ENCODE measurements around the gene ANKRD33B.
"Not testable (repeated sequence)": the region's sequence is repeated elsewhere in the genome, so short reads cannot be mapped to it uniquely, and the experiment has no call there.

The ANKRD33B gene

DNA sequence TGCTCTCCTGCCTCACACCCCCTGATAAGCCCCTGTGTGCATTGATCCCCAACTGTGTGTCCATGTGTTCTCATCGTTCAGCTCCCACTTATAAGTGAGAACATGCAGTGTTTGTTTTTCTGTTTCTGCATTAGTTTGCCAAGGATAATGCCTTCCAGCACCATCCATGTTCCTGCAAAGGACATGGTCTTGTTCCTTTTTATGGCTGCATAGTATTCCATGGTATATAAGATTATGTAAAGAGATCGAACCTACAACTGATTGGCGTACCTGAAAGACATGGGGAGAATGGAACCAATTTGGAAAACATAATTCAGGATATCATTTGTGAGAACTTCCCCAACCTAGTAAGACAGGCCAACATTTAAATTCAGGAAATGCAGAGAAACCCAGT lies 32.4 kb downstream of the ANKRD33B start:
- DNase-seq, result no peak

DNA sequence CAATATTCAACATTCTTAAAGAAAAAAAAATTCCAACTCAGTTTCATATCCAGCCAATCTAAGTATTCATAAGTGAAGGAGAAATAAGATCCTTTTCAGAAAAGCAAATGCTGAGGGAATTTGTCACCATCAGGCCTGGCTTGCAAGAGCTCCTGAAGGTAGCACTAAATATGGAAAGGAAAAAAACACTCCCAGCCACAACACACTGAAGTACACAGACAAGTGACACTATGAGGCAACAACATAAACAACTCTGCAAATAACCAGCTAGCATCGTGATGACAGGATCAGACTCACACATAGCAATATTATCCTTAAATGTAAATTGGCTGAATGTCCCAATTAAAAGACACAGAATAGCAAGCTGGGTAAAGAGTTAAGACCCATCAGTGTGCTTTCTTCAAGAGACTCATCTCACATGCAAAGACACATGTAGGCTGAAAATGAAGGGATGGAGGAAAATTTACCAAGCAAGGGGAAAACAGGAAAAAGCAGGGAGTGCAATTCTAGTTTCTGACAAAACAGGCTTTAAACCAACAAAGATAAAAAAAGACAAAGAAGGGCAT lies 33.1 kb downstream of the ANKRD33B start:
- no peak for DNase-seq

DNA sequence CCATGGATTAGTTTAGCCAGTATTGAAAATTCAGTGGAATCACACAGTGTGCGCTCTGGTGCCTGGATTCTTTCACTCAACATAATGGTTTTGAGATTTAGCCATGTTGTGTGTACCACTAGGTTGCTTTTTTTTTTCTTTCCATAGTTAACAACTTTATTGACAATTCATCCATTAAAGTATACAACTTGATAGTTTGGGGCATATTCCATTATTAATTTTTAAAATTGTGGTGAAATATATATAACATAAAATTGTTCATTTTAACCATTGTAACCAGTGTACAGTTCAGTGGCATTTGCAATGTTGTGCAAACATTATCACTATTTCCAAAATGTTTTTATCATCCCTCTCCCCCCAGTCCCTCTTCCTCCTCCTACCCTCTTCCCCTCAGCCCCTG lies 35.2 kb downstream of the ANKRD33B start:
- DNase-seq, result no peak

DNA sequence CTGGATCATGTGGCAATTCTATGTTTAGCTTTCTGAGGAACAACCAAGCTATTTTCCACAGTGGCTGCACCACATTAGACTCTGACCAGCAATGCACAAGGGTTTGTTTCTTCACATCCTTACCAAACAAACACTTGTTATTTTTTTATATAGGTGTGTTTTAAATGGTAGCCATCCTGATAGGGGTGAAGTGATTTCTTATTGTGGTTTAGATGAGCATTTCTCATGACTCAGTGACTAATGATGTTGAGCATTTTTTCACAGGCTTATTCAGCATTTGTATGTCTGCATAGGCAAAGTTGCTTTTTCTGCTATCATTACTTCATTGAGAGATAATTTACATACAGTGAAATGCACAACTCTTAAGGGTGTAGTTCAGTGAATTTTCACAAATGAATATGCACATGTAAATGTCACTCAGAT lies 36.0 kb downstream of the ANKRD33B start:
- peak; percentile 75 for DNase-seq

DNA sequence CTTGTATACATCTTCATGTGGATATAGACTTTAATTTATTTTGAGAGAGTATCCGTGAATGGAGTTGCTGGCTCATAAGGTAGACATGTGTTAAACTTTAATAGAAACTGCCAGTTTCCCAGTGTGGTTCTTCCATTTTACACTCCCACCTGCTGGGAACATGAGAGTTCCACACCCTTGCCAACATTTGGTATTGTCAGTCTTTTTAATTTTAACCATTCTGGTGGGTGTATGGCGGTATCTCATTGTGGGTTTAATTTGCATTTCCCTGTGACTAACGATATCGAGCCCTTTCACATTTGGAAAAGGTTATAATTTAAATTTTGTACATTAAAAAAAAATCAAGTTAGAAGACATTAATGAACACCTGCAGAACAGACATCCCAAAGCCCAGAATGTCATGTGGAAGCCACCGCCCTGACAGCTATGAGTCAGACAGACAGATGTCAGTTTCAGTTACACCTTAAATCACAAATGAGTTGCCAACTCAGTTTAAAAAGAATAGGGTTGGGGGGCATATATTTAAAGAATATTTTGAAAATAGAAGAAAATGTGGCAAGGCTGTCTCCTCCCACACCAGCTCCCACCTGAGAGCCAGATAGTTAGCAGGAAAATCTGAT lies 36.9 kb downstream of the ANKRD33B start:
- DNase-seq, result no peak

DNA sequence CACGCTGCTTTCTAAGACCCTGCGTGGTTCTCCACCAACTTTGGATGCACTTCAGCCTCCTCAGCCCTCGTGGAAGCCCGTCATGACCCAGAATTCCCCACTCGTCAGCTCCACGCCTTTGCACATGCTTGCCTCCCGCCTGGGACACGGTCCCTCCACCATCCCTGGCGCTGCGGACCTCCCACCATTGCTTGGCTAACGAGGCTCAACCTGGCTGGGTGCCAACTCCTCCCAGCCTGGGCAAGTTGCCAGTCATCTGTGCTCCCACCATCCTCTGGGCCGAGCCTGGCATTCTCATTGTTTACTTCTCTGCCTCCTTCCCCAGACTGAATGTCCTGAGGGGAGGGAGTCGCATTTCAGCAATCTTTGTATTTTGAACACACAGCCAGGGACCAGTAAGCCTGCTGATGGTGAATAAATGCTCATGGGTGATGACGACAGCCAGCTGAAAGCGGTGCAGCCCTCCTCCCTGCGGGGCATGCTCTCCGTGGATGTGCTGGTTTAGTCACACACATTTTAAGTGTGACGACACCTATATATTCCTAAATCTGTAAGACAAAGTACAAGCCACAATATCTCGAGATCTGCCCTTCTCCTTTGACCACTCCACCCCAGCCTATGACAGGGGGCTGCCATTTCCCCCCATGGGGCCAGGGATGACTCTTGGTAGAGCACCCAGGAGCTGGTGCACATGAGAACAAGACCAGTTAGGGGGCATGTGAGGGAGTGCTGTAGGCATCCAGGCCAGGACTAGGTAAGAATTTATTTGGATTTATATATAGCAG lies 37.6 kb downstream of the ANKRD33B start:
- peak; percentile 96 for DNase-seq

DNA sequence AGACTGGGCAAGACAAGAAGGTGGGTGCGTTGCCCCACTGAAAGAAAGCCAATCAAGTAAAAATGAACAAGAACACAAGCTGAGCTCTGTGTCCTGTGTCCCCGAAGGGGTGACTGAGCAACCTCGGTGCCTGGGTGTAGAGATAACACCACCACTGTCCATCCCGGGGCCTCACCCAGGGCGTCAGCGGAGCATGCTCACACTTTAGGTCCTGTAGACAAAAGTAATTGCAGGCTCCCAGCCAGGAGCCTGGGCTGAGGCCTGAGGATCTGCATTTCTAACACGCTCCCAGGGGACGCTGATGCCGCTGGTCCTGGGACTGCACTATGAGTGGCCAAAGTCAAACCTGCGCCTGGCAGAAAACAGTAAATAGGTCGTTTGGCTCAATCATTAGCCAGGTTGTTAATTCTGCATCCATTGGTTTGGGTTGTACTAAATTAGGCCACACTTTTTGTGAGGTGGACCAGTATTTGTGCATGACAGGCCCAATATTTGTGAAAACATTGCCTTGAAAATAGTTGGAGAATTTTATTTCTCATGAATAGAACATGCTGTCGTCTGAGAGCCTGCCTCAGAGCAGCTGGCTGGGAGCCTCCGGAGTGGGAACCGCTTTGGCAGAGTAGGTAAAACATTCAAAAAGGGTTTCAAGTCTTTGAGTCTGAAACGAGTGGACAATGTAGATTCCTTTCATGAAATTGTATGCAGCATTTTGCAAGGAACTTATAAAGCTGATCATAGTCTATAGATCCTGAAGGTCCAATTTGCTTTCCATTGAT lies 38.3 kb downstream of the ANKRD33B start:
- no peak for DNase-seq

DNA sequence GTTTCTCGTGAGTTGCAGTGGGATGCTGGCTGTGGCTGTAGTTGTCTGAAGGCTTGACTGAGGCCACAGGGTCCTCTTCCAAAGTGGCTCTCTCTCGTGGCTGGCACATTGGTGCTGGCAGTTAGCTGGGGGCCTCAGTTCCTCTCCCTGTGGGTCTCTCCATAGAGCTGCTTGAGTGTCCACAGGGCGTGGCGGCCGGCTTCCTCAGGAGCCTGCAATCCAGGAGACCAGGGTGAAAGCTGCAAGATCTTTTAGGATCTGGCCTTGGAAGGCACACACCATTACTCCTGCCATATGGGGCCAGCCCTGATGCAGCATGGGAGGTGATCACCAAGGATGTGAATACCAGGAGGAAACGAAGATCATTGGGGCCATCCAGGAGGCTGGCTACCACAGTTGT lies 41.1 kb downstream of the ANKRD33B start:
- no peak for DNase-seq

DNA sequence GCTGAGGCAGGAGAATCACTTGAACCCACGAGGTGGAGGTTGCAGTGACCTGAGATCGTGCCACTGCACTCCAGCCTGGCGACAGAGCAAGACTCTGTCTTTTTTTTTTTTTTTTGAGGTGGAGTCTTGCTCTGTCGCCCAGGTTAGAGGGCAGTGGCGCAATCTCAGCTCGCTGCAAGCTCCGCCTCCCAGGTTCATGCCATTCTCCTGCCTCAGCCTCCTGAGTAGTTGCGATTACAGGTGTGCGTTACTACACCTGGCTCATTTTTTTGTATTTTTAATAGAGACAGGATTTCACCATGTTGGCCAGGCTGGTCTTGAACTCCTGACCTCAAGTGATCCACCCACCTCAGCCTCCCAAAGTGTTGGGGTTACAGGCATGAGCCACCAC lies 42.8 kb downstream of the ANKRD33B start:
- not testable (repeated sequence) for DNase-seq

DNA sequence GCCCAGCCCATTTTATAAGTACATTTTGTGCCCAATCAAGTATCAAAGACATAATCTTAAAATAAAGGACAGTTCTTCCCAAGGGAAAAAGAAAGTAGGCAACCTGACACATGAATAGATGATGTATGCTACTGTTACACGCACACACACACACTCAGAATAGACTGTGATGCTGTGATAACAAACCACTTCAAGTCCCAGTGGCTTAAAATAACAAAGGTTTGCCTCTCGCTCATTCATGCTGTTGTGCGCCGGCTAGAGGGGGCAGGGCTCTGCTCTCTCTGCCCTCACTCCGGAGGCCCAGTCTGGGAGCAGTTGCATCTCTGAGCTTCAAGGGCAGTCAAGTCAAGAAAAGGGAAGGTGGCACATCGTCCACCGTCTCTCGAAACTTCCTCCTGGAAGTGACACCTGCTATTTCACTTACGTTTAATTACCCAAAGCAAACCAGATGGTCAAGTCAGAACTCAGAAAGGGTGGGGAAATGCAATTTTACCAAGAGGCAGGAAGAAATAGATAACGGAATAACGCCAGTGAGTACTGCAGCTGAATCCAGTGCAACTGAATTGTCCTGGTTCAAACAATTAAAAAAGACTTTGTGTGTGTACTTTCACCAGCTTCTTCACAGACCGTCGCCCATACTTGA lies 43.3 kb downstream of the ANKRD33B start:
- DNase-seq, result no peak

DNA sequence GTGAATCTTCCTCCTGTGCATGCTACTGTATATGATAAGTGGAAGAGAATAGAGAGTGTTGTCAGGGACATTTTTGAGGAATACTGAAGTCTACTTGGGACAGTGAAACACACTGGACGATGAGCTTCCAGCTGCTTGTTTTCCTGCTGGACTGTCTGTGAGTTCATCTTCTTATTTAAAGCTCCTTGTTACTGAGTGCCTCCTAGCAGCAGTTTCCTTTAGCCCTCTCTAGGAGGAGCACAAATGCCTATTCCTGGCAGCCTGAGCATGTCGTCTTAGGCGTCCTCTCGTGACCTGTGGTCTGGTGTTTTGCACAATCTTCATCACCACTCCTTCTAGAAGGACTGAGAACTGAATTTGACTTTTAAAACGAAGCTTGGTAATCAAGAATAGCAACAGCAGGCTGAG lies 43.8 kb downstream of the ANKRD33B start:
- no peak for DNase-seq

DNA sequence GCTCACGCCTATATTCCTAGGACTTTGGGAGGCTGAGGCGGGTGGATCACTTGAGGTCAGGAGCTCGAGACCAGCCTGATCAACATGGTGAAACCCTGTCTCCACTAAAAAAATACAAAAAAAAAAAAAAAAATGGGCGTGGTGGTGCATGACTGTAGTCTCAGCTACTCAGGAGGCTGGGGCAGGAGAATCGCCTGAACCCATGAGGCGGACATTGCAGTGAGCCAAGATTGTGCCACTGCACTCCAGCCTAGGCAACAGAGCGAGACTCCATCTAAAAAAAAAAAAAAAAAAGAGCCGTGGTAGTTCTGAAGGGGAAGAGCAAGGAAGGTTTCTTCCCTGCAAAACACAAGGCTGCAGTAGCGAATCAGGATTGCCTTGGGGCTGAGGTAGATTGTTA lies 44.2 kb downstream of the ANKRD33B start:
- not testable (repeated sequence) for DNase-seq

DNA sequence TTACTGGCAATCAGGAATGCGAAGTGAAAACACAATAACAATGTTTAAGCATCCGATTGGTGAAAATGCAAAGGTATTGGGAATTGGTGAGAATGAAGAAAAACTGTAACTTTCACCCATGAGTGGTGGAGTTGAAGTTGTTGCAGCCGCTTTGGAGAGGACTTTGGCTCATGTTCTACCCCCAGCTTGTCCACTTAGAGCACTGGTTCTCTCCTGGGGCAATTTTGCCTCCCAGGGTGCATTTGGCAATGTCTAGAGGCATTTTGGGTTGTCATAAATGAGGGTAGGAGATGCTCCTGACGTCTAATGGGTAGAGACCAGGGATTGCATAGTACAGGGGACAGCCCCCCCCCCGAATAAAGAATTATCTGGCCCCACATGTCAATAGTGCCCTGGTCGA lies 46.2 kb downstream of the ANKRD33B start:
- DNase-seq, result no peak

DNA sequence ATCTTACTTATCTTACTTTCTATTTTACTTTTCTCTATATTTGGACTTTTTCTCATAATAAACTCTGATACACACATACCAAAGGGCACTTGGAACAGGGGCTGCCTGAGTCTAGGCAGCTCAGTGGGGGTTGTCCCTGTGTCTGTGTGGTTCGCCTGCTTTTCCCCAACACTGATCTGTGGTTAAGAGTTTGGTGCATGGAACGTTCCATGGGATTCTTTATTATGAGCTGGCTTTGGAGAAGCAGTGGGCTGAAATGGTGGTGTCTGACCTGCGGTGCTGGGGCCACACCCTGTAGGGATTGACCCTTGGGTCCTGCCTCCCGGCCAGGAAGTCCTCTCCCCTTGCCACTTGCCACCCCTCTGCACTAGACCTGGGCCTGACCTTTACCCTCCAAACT lies 47.4 kb downstream of the ANKRD33B start:
- DNase-seq, result no peak

DNA sequence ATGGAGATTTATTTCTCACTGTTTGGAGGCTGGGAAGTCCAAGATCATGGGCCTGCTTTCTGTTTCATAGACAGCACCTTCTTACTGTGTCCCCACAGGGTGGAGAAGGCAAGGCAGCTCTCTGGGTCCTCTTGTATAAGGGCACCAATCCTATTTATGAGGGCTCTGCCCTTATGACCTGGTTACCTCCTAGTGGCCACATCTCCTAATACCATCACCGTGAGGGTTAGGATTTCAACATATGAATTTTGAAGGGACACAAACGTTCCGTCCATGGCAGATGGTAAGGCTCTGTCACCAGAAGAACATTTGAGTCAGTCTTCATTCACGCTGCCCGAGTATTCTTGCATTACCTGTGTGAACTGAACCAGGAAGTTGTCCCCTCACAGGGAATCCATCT lies 48.4 kb downstream of the ANKRD33B start:
- DNase-seq, result no peak

DNA sequence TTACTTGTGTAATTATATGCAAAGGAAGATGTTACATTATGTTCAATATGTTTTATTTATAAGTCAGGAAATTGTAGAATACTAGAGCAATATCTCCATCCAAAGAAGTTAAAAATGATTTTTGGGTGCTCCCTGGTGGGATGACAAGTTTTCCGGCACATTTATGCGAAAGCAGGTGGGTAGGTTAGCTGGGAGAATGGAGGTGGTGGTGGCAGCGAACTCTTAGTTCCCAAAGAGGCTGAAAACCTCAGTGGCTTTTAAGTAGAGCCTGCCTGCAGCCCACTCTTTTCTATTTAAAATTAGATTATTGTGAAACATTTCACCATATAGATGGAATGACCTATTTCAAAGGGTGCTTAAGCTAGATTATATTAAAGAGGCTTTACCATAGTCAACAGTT lies 51.8 kb downstream of the ANKRD33B start:
- DNase-seq, result no peak

DNA sequence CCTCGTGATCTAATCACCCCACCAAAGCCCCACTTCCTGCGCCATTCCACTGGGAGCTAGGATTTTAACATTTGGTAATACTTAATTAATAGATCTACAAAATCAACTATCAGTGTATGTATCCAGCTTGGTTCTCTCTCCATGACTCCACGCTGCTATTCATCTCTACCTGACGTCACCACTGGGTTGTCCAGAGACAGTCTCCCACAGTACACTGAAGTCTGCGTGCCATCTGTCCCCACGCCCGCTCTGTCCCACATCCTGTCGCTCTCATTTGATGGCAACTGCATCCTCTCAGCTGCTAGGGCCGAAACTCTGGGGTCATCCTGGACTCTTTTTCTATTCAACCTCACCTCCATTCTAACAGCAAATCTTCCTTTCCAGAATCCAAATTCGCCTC lies 53.2 kb downstream of the ANKRD33B start:
- DNase-seq, result no peak

DNA sequence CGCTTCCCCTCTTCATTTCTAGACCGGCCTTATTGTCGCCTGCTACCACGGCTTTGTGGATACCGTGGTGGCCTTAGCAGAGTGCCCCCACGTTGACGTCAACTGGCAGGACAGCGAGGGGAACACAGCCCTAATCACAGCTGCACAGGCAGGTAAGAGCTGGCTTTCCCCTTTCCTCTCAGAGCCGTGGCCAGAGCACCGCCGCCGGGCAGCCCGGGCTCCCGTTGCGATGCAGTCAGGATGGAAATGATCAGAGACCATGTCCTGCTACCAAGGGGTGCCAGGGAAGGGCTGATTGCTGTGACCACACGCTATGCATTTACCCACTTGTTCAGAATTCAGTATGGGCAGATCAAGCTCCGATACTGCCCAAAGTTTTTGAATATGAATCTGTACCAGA lies 54.4 kb downstream of the ANKRD33B start:
- no peak for DNase-seq

DNA sequence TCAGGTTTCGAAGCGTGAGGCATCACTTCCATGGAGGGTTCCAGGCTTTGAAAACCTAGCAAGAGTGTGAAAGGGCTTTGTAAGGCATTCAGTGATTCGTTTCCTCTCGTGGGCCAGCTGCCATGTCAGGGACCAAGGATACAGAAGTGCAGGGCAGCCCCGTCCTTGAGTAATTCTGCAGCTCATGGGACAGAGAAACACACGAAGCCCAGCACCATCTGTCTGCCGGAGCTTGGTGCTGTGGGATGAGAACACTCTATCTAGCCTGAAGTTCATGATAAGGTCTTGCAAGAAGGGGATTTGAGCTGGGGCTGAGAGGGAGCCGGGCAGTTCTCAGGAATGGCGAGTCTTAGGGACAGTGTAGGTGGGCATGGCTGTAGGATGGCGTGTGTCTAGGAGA lies 55.8 kb downstream of the ANKRD33B start:
- DNase-seq, result no peak

DNA sequence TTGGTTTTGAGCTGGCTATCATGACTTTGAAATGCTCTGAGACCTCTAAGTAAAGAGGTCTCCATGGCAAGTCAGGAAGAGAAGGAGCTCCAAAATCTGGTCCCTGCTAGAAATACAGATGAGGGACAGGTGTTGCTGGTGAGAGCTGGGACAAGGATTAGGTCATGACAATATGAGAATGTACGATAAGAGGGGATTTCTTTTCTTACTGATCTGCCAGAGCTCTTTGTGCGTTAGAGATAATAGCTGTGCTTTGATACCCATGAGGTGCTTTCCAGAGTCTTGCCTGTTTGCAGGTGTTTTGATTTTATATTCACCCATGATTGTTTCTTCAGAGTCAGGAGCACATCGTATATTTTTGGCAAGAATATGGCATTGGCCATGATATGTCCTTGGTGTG lies 56.5 kb downstream of the ANKRD33B start:
- no peak for DNase-seq

DNA sequence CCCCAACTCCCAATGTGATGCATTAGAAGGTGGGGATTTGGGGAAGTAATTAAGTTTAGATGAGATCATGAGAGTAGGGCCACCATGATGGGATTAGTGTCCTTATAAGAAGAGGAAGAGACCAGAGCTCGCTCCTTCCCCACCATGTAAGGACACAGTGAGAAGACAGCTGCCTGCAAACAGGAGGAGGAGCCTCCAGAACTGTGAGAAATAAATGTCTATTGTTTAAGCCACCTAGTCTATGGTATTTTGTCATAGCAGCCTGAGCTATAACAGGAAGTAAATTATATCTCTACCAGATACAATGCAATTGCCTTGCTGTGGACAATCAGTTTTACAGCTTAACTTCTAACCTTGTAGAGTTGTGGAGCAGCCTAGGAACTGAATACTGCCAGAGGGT lies 58.0 kb downstream of the ANKRD33B start:
- DNase-seq, result no peak

DNA sequence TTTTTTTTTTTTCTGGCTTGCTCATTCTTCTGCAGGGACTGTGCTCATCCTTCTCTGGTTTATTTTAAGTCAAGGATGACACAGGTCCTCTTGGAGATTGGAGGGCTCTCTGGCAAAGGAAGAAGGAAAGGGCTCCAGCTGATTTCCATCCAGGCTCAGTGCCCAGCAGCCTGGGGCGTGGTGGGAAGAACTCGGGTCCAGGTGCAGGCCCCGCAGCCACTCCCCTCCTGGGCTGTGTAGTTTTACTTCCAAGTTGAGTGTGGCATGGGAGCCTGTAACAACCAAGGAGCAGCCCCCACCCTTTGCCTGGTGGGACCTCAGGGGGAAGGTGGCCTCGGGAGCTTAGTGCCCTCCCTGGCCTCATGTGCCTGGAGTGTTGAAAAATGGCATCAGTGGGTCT lies 58.9 kb downstream of the ANKRD33B start:
- no peak for DNase-seq

DNA sequence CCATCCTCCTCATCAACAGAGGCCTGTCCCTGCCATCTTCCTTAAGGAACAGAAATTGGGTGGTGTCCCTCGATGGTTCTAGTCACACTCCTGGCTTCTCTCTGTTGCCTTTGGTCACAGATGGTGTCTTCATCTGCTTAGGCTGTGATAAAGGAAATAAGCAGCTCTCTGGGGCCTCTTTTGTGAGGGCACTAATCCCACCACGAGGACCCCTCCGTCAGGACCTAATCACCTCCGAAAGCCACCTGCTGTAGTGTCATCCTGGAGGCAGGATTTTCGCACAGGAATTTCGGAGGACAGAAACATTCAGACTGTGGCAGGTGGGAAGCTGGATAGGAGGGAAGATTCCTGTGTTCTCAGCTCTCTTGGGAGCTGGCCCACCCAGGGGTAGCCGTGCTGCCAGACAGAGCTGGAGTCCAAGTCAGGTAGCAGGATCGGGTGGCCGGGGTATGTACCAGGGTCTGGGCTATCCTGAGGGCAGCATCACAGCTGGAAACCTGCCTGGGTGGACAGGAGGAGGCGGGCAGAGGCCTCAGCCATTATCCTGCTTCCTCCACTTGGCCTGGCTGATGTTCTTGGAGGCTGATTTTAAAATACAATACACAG lies 59.5 kb downstream of the ANKRD33B start:
- no peak for DNase-seq

Data from NCI-H226 (cell line).